Putamen (tissue), 1 donor: ENCODE measurements around the gene MSRB2.

Experiments used
- DNase-seq: peaks from one replicate; pipeline ENCODE4 v3.0.0-alpha.2; 2016; ENCODE audit warnings: low spot score

MSRB2 gene

GRCh38 chr10:23111517-23112286, 16.3 kb downstream of the MSRB2 start:
- peak; percentile 36 for DNase-seq

GRCh38 chr10:23114228-23114850, 19.0 kb downstream of the MSRB2 start:
- DNase-seq = no peak

DNA sequence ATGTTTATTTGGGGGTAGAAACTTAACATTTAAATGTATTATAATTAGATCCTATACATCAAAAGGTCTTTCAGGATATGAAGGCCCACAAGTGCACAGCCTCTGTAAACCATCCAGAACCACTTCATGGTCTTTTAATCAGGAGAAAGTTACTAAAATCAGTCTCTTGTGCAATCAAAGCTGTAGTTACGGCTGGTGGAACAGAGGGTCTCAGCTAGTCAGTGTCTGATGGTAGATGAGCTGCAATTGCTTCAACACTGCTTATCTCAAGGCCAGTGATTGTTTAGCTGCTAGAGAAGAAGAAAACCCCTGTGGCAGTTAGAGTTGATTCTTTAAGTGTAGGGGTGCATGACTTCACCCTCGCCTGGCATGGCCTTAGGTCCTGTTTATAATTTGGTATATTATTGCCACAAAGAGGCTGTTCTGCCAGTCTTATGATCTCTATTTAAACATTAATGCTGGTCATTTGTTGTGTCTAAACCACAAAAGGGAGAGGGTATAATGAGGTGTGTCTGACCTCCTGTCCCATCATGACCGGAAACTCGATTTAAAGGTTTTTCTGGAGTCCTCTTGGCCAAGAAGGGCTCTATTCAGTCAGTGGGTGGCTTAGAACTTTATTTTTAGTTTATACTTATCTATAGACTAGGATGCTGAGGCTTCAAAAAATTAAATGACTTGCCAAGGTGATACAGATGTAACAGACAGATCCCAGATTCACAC, 21.3 kb downstream of the MSRB2 start:
- no peak for DNase-seq

DNA sequence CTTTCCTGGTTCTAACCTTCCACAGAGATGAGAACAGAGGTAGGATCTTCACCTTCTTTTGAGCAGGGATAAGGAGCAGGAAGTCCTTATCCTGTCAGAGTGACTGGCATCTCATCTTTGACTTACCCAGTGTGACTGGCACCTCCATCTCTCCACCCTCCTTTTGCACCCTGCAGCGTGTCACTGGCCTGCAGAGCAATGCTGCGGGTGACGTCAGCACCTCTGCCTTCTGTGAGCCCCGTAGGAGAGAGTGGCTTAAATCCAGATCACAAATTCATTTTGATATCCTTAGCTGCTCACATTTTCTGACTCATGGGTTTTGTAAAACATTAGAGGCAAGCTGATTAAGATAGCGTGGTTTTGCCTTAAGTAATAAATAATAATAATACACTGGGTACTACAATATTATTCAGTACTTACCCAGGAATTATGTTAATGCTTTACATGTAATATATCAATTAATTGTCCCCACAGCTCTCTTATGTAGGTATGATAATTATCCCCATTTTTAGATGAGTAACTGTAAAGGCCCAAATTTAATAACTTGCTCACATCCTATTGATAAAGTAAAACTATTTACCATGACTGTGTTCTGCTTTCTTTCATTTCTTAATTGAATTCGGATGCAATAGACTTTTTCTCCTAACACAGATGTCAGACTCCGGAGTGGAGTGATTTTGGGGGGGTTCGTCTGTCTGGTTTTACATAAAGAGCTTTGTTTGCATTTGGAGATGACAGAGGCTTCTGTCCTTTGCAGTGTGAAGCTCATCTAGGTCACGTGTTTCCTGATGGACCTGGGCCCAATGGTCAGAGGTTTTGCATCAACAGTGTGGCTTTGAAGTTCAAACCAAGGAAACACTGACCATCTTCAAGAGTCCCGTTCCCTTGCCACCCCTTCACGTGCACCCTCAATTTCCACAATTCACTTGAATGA, 24.9 kb downstream of the MSRB2 start:
- peak; percentile 89 for DNase-seq

DNA sequence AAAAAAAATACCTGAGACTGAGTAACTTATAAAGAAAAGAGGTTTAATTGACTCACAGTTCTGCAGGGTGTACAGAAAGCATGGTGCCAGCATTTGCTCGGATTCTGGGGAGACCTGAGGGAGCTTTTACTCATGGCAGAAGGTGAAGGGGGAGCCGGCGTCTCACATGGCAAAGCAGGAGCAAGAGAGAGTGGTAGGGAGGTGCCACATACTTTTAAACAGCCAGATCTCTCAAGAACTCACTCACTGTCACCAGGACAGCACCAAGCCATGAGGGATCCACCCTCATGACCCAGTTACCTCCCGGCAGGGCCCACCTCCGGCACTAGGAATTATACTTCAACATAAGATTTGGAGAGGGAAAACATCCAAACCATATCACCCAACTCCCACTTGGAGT, 25.8 kb downstream of the MSRB2 start:
- DNase-seq = no peak

GRCh38 chr10:23136462-23136861, 41.1 kb downstream of the MSRB2 start:
- DNase-seq = no peak

GRCh38 chr10:23139677-23140076, 44.3 kb downstream of the MSRB2 start:
- no peak for DNase-seq

DNA sequence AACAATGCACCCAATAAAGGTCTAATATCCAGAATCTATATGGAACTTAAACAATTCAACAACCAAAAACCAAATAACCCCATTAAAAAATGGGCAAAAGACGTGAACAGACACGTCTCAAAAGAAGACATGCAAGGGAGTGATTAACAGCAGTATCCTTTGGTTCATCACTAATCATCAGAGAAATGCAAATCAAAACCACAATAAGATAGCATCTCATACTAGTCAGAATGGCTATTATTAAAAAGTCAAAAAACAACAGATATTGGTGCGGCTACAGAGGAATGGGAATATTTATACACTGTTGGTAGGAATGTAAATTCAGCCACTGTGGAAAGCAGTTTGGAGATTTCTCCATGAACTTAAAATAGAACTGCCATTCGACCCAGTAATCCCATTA, 46.6 kb downstream of the MSRB2 start:
- no peak for DNase-seq

DNA sequence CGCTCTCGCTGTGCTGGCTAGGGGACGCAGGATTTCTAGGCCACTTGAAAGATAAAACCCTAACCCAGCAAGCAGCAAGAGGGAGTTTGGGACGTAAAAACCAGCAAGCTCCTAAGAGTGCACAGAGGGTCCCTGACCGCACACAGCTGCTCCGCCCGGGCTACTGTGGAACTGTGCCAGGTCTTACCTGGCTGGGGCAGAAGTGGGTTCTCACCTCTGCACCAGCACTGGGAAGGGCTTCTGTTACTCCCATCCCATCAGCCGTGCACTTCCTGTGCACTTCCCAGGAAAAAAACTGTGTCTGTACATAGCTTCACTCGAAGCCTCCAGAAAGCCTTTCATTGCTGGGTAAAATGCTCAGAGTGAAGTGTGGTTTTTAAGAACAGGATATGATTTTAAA, 50.9 kb downstream of the MSRB2 start:
- no peak for DNase-seq

DNA sequence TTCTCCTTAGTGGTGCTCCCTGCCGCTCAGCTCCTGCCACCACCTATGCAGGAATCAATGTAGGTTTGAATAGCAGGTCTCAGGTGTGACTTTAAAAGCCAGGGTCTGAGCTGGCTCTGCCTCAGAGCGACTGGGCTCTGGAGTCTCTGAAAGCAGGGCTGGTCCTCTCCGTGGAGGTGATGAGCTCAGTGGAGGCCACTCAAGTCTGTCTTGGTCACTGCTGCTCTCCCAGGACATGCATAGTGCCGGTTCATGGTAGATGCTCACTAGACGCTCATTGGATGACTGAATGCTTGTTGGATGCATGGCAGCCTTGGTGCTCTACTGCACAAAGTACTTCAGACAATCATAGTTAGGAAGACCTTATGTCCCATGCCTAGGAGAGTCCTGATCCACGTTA, 51.7 kb downstream of the MSRB2 start:
- DNase-seq = no peak

GRCh38 chr10:23148214-23148613, 52.8 kb downstream of the MSRB2 start:
- no peak for DNase-seq

GRCh38 chr10:23150091-23150490, 54.7 kb downstream of the MSRB2 start:
- DNase-seq = no peak

DNA sequence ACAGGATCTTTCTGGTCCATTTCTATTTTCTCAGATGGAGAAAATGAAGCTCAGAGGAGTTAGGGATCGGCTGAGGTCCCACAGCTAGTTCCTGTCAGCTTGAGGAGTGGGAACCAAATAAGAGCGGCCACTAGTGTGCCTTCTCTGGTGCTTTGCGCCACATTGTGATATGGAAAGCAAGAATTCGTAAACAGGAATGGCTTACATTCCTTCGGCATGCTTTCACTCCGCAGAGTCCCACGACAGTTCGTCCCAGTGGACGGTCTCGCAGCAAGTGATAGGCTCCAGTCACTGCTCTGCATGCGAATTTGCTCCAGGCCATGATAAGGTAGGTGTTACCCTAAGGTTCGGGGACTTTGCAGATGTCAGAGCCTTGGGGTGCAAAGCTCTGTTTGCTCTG, 55.2 kb downstream of the MSRB2 start:
- no peak for DNase-seq

- DNase-seq = no peak
Observed at GRCh38 chr10:23151071-23151470, 55.7 kb downstream of the MSRB2 start.

DNA sequence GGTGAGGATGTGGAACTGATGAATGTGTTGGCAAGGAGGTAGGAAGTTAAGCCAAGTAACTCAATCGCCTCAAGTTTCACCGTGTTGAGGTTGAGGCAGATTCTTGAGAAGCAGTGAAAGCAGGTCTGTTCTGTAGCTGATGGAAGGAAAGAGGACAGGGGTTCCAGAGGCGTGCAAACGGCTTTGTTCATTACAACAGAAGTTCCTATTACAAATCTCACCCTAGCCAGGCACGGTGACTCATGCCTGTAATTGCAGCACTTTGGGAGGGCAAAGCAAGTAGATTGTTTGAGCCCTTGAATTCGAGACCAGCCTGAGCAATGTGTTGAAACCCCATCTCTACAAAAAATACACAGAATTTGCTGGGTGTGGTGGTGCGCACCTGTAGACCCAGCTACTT, 59.8 kb downstream of the MSRB2 start:
- DNase-seq = no peak

- DNase-seq = no peak
Observed at GRCh38 chr10:23156447-23157150, 61.2 kb downstream of the MSRB2 start.

DNA sequence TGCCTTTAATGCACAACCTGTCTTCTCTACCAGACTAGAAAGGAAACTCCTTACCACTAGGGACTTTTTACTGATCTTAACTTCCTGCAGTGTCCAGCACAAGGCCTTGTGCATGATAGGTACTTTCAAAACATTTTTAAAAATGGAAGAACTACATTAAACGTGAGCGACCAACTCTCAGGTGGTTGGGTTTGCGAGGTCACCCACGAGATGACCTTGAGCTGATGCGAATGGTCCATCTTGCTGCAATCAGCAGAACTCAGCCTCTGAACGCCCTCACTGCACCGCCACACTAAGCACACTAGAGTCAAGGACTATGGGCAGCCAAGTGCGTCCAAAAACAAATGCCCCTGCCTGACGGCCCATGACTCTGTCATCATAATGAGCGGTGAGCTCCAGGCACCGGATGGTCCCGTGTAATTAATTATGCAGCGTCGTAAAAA, 61.9 kb downstream of the MSRB2 start:
- DNase-seq = no peak

- peak; percentile 41 for DNase-seq
Observed at GRCh38 chr10:23157691-23158369, 62.5 kb downstream of the MSRB2 start.

GRCh38 chr10:23158370-23158769, 63.0 kb downstream of the MSRB2 start:
- DNase-seq = peak; percentile 73

- no peak for DNase-seq
Observed at GRCh38 chr10:23171232-23171876, 76.0 kb downstream of the MSRB2 start.
